HepG2 (cell line): ENCODE data around the gene UBE2M. TPM values are rescaled to one million over a fixed set of nuclear protein-coding genes. Genes with fewer than 3 reads are reported as not detected.

Experiments
- ARHGAP35 ChIP-seq: sonication (generic); formaldehyde crosslinking; IDR thresholded peaks from 2 replicates; pipeline ENCODE4 v1.9.0; 2022; ENCODE audit warnings: mild to moderate bottlenecking, inconsistent platforms, moderate library complexity, missing genetic modification reagents, borderline replicate concordance
- EED ChIP-seq: sonication (generic); formaldehyde crosslinking; IDR thresholded peaks from 2 replicates; pipeline ENCODE4 v1.5.0; 2020; ENCODE audit warnings: mild to moderate bottlenecking, missing genetic modification reagents
- FOXC1 ChIP-seq: sonication (generic); formaldehyde crosslinking; IDR thresholded peaks from 2 replicates; pipeline ENCODE4 v1.8.0; 2022; ENCODE audit warnings: mild to moderate bottlenecking, missing genetic modification reagents, borderline replicate concordance
- FOXO4 ChIP-seq: sonication (generic); formaldehyde crosslinking; conservative IDR thresholded peaks from 2 replicates; pipeline ENCODE4 v1.8.1; 2023; ENCODE audit warnings: missing genetic modification reagents
- GLMP ChIP-seq: sonication (generic); formaldehyde crosslinking; IDR thresholded peaks from 2 replicates; pipeline ENCODE4 v1.9.0; 2021; ENCODE audit warnings: missing genetic modification reagents, mild to moderate bottlenecking, borderline replicate concordance
- ISL2 ChIP-seq: sonication (generic); formaldehyde crosslinking; IDR thresholded peaks from 2 replicates; pipeline ENCODE4 v1.5.0; 2020; ENCODE audit warnings: missing genetic modification reagents
- LCORL ChIP-seq, 2 experiments: fragments of 450-650 bp in 1 of 2; sonication (generic) in 1 of 2; formaldehyde crosslinking in 1 of 2; IDR thresholded peaks; 2 replicates each; pipeline versions ENCODE4 v1.5.0 to v1.6.1; 2017 to 2020; ENCODE audit warnings: antibody characterized with exemption in 1 of 2, missing genetic modification reagents in 1 of 2
- MYC ChIP-seq: sonication (generic); formaldehyde crosslinking; IDR thresholded peaks from 2 replicates; pipeline ENCODE4 v1.9.0; 2021; ENCODE audit warnings: missing genetic modification reagents, borderline replicate concordance
- NAIF1 ChIP-seq: sonication (generic); formaldehyde crosslinking; IDR thresholded peaks from 2 replicates; pipeline ENCODE4 v1.5.0; 2020; ENCODE audit warnings: mild to moderate bottlenecking, missing genetic modification reagents, borderline replicate concordance
- NFE2 ChIP-seq: sonication (generic); formaldehyde crosslinking; IDR thresholded peaks from 2 replicates; pipeline ENCODE4 v1.4.0; 2020; ENCODE audit warnings: missing genetic modification reagents
- REL ChIP-seq: sonication (generic); formaldehyde crosslinking; conservative IDR thresholded peaks from 2 replicates; pipeline ENCODE4 v1.8.0; 2022; ENCODE audit warnings: mild to moderate bottlenecking, missing genetic modification reagents, moderate library complexity
- REPIN1 ChIP-seq: sonication (generic); formaldehyde crosslinking; IDR thresholded peaks from 2 replicates; pipeline ENCODE4 v1.8.0; 2022; ENCODE audit warnings: missing genetic modification reagents, low read depth, mild to moderate bottlenecking, borderline replicate concordance
- SALL2 ChIP-seq: sonication (generic); formaldehyde crosslinking; IDR thresholded peaks from 2 replicates; pipeline ENCODE4 v1.8.1; 2023; ENCODE audit warnings: mild to moderate bottlenecking, missing genetic modification reagents, inconsistent platforms
- TAF1 ChIP-seq: sonication (generic); formaldehyde crosslinking; IDR thresholded peaks from 2 replicates; pipeline ENCODE4 v1.4.0; 2020; ENCODE audit warnings: missing genetic modification reagents
- YY1 ChIP-seq: IDR thresholded peaks from 2 replicates; pipeline ENCODE4 v1.6.1; 2011; ENCODE audit warnings: low read length, low read depth, moderate library complexity, mild to moderate bottlenecking; ENCODE audit not compliant: insufficient read depth, insufficient replicate concordance
- ZC3H13 ChIP-seq: sonication (generic); formaldehyde crosslinking; IDR thresholded peaks from 2 replicates; pipeline ENCODE4 v1.8.1; 2023; ENCODE audit warnings: mild to moderate bottlenecking, missing genetic modification reagents, moderate library complexity
- ZKSCAN1 ChIP-seq: fragments of 150-350 bp; IDR thresholded peaks from 2 replicates; pipeline ENCODE4 v1.6.1; 2014; ENCODE audit warnings: low read length
- ZNF570 ChIP-seq: sonication (generic); formaldehyde crosslinking; IDR thresholded peaks from 2 replicates; pipeline ENCODE4 v1.4.0; 2020; ENCODE audit warnings: mild to moderate bottlenecking, missing genetic modification reagents, borderline replicate concordance
- ZNF580 ChIP-seq: IDR thresholded peaks from 2 replicates; pipeline ENCODE4 v1.6.1; 2016; ENCODE audit warnings: low read depth, borderline replicate concordance
- ZNF839 ChIP-seq: sonication (generic); formaldehyde crosslinking; IDR thresholded peaks from 2 replicates; pipeline ENCODE4 v1.4.0; 2020; ENCODE audit warnings: missing genetic modification reagents, mild to moderate bottlenecking, borderline replicate concordance
- ZNF891 ChIP-seq: sonication (generic); formaldehyde crosslinking; IDR thresholded peaks from 2 replicates; pipeline ENCODE4 v1.5.0; 2020; ENCODE audit warnings: mild to moderate bottlenecking, missing genetic modification reagents
- ZSCAN20 ChIP-seq: sonication (generic); formaldehyde crosslinking; IDR thresholded peaks from 2 replicates; pipeline ENCODE4 v1.4.0; 2020; ENCODE audit warnings: missing genetic modification reagents, mild to moderate bottlenecking, borderline replicate concordance
- polyA plus RNA-seq, 8 experiments: library from polyadenylated mRNA; depleted of rRNA in 3 of 8; stranded (reverse) in 7 of 8; unstranded in 1 of 8; fragments of >200 nt; fragmentation: Illumina TruSeq in 4 of 8; extraction: Trizol in 4 of 8; gene quantifications; 2 replicates each; pipeline versions ENCODE4 v1.2.1 to v1.2.3, GENCODE V29; 2011 to 2016; ENCODE audit warnings: low read depth in 4 of 8, missing spikeins in 1 of 8, mixed read lengths in 1 of 8; ENCODE audit not compliant: insufficient read depth in 1 of 8
- total RNA-seq, 5 experiments: library from RNA; depleted of rRNA; stranded (reverse); fragments of >200 nt; fragmentation: Illumina TruSeq; extraction: Trizol; gene quantifications; 2 replicates each; pipeline ENCODE4 v1.2.3, GENCODE V29; 2016; ENCODE audit warnings: low read depth in 1 of 5
- TF ChIP-seq, protein P1 (sequence below): sonication (generic); formaldehyde crosslinking; IDR thresholded peaks from 2 replicates; pipeline ENCODE4 v1.5.0; 2020; ENCODE audit warnings: mild to moderate bottlenecking, missing genetic modification reagents

UBE2M gene
- total and polyA plus RNA-seq, 2 of the 13 experiments (the other 11 are each of a cell fraction or from before 2014, with no cell fraction given): 36.2 to 50.3 TPM

- TF ChIP-seq GLMP (CRISPR knock-in tag) (no peak), EED (no peak), ZSCAN20 (0 out of 2 replicates have a peak, but pooled peaks have one; percentile 82), ZC3H13 (CRISPR knock-in tag) (peak; percentile 45; the same call in 1 of the 2 replicates), NFE2 (CRISPR knock-in tag) (no peak), LCORL (IDR thresholded peaks at IDR 0.05) (no peak), LCORL (CRISPR knock-in tag; IDR thresholded peaks at IDR 0.05) (peak; percentile 63), TAF1 (CRISPR knock-in tag) (peak; percentile 72; the same call in 1 of the 2 replicates), REPIN1 (CRISPR knock-in tag) (peak; percentile 40), REL (CRISPR knock-in tag) (no peak), FOXO4 (CRISPR knock-in tag) (no peak), ZNF580 (CRISPR knock-in tag) (no peak; the same call in 1 of the 2 replicates), YY1 (peak; percentile 97), ARHGAP35 (CRISPR knock-in tag) (peak; percentile 62), SALL2 (peak; percentile 96), ZNF891 (CRISPR knock-in tag) (peak; percentile 95), ZNF839 (CRISPR knock-in tag) (peak; percentile 89; the same call in 1 of the 2 replicates), MYC (CRISPR knock-in tag) (peak; percentile 77), NAIF1 (CRISPR knock-in tag) (peak; percentile 20; the same call in 1 of the 2 replicates), ISL2 (0 out of 2 replicates have a peak, but pooled peaks have one; percentile 52), ZNF570 (no peak), FOXC1 (CRISPR knock-in tag) (peak; percentile 57; the same call in 1 of the 2 replicates), ZKSCAN1 (no peak)
- TF ChIP-seq, protein P1, sequence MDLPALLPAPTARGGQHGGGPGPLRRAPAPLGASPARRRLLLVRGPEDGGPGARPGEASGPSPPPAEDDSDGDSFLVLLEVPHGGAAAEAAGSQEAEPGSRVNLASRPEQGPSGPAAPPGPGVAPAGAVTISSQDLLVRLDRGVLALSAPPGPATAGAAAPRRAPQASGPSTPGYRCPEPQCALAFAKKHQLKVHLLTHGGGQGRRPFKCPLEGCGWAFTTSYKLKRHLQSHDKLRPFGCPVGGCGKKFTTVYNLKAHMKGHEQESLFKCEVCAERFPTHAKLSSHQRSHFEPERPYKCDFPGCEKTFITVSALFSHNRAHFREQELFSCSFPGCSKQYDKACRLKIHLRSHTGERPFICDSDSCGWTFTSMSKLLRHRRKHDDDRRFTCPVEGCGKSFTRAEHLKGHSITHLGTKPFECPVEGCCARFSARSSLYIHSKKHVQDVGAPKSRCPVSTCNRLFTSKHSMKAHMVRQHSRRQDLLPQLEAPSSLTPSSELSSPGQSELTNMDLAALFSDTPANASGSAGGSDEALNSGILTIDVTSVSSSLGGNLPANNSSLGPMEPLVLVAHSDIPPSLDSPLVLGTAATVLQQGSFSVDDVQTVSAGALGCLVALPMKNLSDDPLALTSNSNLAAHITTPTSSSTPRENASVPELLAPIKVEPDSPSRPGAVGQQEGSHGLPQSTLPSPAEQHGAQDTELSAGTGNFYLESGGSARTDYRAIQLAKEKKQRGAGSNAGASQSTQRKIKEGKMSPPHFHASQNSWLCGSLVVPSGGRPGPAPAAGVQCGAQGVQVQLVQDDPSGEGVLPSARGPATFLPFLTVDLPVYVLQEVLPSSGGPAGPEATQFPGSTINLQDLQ: no peak
These were observed 338 bp upstream of the UBE2M start (continued) for GRCh38 chr19:58558623-58559274.
